GM12864 (cell line): Measurements from ENCODE around the gene KCNC3.

ENCODE experiments used
- DNase-seq: peaks from one replicate; pipeline ENCODE4 v3.0.0-alpha.2; 2011; ENCODE audit warnings: low read depth
- H3K4me3 ChIP-seq: 2 replicates; pipeline ENCODE4 v1.5.1; 2011; ENCODE audit warnings: mild to moderate bottlenecking, low read depth, low read length, control low read depth
- CTCF ChIP-seq: IDR thresholded peaks from 2 replicates; pipeline ENCODE4 v1.5.1; 2011; ENCODE audit warnings: low read depth, mild to moderate bottlenecking, moderate library complexity, low read length, control low read depth, inconsistent platforms; ENCODE audit errors: missing control alignments

The KCNC3 gene

GRCh38 chr19:50280074-50280473, 49.1 kb downstream of the KCNC3 start:
- DNase-seq = no peak
- H3K4me3 ChIP-seq = no peak overlapping the region
- TF ChIP-seq CTCF = no peak

DNA sequence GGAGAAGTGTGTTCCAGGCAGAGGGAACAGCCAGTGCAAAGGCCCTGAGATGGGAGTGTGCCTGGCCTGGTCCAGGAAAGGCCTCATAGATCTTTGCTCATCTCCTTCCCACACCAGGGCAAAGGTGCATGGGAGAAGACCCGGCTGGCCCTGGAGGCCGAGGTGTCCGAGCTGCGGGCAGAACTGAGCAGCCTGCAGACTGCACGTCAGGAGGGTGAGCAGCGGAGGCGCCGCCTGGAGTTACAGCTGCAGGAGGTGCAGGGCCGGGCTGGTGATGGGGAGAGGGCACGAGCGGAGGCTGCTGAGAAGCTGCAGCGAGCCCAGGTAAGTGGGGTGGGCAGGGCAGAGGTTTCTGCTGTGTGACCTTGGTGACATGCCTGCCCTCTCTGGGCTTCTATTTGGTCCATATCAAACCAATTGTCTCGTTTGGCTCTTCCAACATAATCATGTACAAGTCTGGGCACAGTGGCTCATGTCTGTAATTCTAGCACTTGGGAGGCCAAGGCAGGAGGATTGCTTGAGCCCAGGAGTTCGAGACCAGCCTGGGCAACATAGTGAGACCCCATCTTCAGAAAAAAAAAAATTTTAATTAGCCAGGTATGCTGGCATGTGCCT, 51.1 kb downstream of the KCNC3 start:
- no peak for DNase-seq
- no peak for TF ChIP-seq CTCF
- H3K4me3 ChIP-seq = no peak overlapping the region

DNA sequence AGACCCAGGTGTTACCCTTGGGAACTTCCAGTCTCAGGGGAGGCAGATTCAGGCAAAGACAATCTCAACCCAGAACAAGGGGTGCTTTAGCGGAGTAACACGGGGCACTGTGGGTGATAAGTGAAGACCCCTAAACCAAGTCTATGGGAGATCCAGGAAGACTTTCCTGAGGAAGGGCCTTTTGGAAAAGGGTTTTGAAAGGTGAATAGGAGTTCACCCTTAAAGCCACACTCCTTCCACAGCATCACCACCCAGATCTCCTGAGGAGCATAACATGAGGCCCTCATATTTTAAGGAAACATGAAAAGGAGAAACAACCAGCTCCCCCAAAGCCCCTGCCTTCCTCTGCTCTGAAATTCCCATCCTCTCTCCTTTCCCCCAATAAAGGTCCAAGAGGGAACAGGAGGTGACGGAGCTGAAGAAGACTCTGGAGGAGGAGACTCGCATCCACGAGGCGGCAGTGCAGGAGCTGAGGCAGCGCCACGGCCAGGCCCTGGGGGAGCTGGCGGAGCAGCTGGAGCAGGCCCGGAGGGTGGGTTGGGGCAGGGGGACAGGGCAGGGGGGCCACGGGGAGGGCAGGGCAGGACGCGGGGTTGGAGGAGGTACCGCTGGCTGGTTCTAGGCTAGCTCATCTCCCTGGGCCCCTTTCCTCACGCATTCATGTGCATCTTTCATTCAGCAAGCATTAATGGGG, 52.7 kb downstream of the KCNC3 start:
- no peak overlapping the region for H3K4me3 ChIP-seq
- DNase-seq = no peak
- TF ChIP-seq CTCF = no peak

GRCh38 chr19:50275577-50276368, 53.4 kb downstream of the KCNC3 start:
- no peak for TF ChIP-seq CTCF
- H3K4me3 ChIP-seq = no peak overlapping the region
- DNase-seq = no peak

DNA sequence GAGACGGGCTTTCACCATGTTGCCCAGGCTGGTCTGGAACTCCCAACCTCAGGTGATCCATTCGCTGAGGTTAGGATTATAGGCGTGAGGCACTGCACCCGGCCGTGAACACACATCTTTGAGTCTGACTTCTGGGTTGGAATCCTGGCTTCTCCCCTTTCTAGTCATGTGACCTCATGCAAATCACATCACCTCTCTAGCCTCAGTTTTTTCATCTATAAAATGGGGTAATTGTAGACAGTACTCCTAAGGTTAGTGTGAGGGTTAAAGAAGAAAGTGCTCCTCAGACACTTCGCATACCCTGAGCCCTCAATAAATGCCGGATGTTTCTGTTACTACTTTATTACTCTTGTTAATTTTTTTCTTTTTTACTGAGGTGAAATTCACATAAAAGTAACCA, 55.4 kb downstream of the KCNC3 start:
- no peak for DNase-seq
- TF ChIP-seq CTCF = no peak
- H3K4me3 ChIP-seq = no peak overlapping the region

DNA sequence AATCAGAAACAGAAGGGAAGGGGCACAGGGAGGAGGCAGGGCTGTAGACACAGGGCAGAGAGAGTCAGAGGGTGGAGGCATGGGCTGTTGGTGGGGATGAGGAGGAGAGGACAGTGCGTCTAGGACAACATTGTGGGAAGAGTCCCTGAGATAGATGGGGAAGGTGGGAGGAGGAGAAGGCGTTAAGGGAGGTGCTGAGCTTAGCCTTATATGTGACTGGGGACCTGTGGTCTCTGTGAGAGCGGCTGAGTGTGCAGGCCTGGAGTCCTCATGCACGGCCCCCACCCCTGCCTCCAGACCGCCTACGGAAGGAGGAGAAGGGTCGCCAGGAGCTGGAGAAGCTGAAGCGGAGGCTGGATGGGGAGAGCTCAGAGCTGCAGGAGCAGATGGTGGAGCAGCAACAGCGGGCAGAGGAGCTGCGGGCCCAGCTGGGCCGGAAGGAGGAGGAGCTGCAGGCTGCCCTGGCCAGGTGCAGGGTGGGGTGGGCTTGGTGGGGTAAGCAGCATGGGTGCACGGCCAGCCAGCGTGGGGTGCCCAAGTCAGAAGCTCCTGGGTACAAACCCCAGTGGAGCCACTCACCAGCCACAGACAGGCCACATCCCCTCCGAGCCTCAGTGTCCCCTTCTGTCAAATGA, 56.8 kb downstream of the KCNC3 start:
- DNase-seq = no peak
- TF ChIP-seq CTCF = no peak
- no peak overlapping the region for H3K4me3 ChIP-seq
